ENCODE data around the gene MAGIX.
"Not testable (repeated sequence)": the region's sequence is repeated elsewhere in the genome, so short reads cannot be mapped to it uniquely, and the experiment has no call there.

The MAGIX gene

DNA sequence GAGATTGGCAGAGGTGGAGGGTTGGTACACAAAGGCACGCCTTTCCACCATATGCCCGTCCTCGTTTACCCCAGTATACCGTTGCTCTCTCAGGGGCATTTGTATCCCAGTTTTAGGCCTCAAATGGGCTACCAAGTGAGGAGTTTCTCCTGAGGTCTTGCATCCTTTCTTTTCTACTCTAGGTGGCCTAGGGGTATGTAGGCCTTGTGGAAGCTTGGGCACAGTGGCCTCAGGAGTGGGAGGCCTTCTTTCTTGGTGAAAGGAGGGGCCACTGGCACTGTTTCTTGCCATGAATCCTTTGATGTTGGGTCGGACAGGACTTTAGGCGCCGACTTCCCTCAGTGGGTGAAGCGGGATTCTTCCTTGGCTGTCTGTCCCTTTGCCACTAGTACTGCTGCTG is 15.3 kb upstream of the MAGIX start:
- Histone ChIP-seq H3K27me3 (no peaks in the 10 kb centered on the region), H3K4me3 (no peak overlapping the region), H3K27ac (no peak overlapping the region), H3K36me3 (no peaks in the 10 kb centered on the region), H3K4me1 (no peaks in the 10 kb centered on the region), H3K9me3 (no peaks in the 10 kb centered on the region)
- TF ChIP-seq, protein P1, sequence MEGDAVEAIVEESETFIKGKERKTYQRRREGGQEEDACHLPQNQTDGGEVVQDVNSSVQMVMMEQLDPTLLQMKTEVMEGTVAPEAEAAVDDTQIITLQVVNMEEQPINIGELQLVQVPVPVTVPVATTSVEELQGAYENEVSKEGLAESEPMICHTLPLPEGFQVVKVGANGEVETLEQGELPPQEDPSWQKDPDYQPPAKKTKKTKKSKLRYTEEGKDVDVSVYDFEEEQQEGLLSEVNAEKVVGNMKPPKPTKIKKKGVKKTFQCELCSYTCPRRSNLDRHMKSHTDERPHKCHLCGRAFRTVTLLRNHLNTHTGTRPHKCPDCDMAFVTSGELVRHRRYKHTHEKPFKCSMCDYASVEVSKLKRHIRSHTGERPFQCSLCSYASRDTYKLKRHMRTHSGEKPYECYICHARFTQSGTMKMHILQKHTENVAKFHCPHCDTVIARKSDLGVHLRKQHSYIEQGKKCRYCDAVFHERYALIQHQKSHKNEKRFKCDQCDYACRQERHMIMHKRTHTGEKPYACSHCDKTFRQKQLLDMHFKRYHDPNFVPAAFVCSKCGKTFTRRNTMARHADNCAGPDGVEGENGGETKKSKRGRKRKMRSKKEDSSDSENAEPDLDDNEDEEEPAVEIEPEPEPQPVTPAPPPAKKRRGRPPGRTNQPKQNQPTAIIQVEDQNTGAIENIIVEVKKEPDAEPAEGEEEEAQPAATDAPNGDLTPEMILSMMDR (IDR thresholded peaks at IDR 0.05) = no peak
- intact Hi-C loops (cut with DNase I; ENCODE audit: low total_unique reads) = no loop called here
- DNase-seq = no peak

DNA sequence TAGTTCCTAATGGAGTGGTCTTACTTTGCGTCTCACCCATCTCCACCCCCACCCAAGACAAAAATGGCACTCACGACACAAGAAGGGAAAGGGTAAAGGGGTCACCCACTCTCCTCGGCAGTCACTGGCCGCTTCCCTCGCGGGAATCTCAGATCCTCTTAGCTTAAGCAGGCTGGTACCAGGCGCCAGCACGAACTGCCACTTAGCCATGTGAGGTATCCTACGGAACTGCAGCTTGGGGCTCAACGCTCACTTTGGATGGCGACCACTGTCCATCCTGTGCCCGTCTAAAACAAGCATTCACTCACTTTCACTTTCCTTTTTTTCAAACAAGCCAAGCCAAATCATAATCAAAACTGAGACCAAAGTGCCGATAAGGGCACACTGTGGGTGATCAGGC is 14.6 kb upstream of the MAGIX start:
- no peaks in the 10 kb centered on the region for H3K36me3 ChIP-seq
- H3K4me3 ChIP-seq = no peak overlapping the region
- no peaks in the 10 kb centered on the region for H3K27me3 ChIP-seq
- H3K4me1 ChIP-seq = no peaks in the 10 kb centered on the region
- intact Hi-C loops (cut with DNase I; ENCODE audit: low total_unique reads) = no loop called here
- no peak for DNase-seq
- TF ChIP-seq, protein P1 (IDR thresholded peaks at IDR 0.05) = no peak
- H3K27ac ChIP-seq = no peak overlapping the region
- H3K9me3 ChIP-seq = no peaks in the 10 kb centered on the region

DNA sequence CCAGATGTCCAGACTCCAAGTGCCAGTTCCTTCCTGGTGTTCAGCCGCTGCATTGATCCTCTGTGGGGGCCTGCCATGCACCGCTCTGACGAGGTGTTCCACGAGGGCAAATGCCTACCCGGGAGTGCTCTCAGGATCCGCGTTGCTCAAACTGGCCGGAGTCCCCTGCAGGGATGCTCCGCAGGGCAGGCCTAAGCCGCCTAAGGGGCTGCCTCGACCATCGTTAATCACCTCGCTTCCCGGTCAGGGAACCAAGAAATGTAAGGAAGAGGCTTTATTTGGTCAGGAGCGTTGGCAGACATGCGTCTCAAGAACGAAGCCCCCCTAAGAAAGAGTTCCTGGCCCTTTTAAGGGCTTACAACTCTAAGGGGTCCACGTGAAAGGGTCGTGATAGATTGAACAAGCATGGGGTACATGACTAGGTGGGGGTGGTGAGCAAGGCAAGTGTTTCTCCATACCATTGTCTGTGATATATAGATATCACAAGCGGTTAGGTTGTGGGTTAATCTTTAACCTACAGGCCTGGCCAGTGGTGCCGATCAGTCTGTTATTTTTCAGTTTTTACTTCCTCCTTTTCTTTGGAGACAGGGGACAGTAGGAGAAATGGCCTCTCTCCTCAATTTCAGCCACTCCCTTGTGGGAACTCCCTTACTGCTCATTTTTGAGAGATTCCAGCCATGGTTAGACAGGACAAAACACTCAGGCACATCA is 14.0 kb upstream of the MAGIX start:
- H3K36me3 ChIP-seq; H3K27ac ChIP-seq; H3K4me3 ChIP-seq; H3K4me1 ChIP-seq; DNase-seq; H3K27me3 ChIP-seq; intact Hi-C loops (cut with DNase I; ENCODE audit: low total_unique reads); H3K9me3 ChIP-seq: not testable (repeated sequence)

DNA sequence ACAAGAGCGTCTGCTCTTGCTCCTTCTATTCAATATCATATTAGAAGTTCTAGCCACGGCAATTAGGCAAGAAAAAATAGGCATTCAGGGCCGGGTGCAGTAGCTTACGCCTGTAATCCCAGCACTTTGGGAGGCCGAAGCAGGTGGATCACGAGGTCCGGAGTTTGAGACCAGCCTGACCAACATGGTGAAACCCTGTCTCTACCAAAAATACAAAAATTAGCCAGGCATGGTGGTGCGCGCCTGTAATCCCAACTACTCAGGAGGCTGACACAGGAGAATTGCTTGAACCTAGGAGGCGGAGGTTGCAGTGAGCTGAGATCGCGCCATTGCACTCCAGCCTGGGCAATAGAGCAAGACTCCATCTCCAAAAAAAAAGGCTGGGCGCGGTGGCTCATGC is 13.3 kb upstream of the MAGIX start:
- H3K4me3 ChIP-seq; DNase-seq; H3K27me3 ChIP-seq; H3K4me1 ChIP-seq; H3K9me3 ChIP-seq; intact Hi-C loops (cut with DNase I; ENCODE audit: low total_unique reads); H3K36me3 ChIP-seq; H3K27ac ChIP-seq: not testable (repeated sequence)

DNA sequence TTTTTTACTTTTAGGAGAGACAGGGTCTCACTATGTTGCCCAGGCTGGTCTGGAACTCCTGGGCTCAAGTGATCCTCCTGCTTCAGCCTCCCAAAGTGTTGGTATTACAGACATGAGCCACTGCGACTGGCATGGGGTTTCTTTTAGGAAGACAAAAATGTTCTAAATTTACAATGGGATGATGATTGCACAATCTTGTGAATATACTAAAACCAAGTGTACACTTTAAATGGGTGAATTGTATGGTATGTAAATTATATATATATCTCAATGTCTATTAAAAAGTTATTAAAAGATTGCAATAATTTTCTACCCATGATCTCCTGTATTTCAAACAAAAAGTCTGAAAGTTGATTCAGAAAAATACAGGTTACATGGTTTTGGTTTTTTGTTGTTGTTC is 9.1 kb upstream of the MAGIX start:
- H3K4me1 ChIP-seq = peaks cover 0 to 4% (median 0%) of the 10 kb centered on the region in 4 donors
- intact Hi-C loops (cut with DNase I; ENCODE audit: low total_unique reads) = no loop called here

DNA sequence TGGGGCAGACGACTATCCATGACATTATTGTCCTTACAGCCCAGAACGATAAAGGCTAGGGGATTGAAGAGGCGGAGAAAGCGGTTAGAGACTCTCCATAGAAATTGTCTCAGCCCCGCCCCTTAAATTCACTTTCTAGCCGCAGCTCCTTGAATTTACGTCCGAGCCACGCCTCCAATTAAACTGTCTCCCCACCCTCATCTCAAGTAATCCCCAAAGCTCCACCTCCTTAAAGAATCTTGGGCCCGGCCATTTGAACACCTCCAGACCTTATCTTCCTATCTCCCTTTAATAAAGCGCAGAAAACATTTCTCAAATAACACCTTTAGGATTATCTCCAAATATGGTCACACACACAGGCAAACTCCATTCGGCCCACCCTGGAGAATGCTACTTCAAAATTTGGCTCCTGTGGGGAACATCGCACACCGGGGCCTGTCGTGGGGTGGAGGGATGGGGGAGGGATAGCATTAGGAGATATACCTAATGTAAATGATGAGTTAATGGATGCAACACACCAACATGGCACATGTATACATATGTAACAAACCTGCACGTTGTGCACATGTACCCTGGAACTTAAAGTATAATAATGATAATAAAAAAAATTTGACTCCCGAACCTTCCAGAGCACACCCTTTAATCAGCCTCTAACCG is 7.2 kb upstream of the MAGIX start:
- Histone ChIP-seq H3K27me3 (no peaks in the 10 kb centered on the region), H3K9me3 (no peaks in the 10 kb centered on the region), H3K27ac (peak overlapping the region; percentile 92 to 97), H3K4me3 (peak overlapping the region; percentile 57 to 60), H3K4me1 (peaks cover 0 to 4% (median 0%) of the 10 kb centered on the region in 4 donors), H3K36me3 (no peaks in the 10 kb centered on the region)
- TF ChIP-seq, protein P1 (IDR thresholded peaks at IDR 0.05) = no peak
- intact Hi-C loops (cut with DNase I; ENCODE audit: low total_unique reads) = no loop called here
- DNase-seq = peak in 1 of 2 donors; percentile 38

More for the DNA sequence above, 9.1 kb upstream of the MAGIX start:
- TF ChIP-seq, protein P1 (IDR thresholded peaks at IDR 0.05) = no peak
- H3K9me3 ChIP-seq = no peaks in the 10 kb centered on the region
- DNase-seq = no peak
- no peak overlapping the region for H3K27ac ChIP-seq
- no peaks in the 10 kb centered on the region for H3K27me3 ChIP-seq
- H3K4me3 ChIP-seq = no peak overlapping the region
- no peaks in the 10 kb centered on the region for H3K36me3 ChIP-seq

Data from tibial artery (tissue), 4 donors.